Cardiac muscle cell (in vitro differentiated cells and primary cell): Measurements from ENCODE around the gene CHST11. TPM values are rescaled to one million over a fixed set of nuclear protein-coding genes. Genes with fewer than 3 reads are reported as not detected.

ENCODE experiments used
- DNase-seq, 2 donors: peaks; one replicate each; pipeline versions ENCODE4 v3.0.0 to v3.0.0-alpha.2; 2010 to 2017; ENCODE audit warnings: low read depth in 1 of 2, low spot score in 1 of 2
- H3K27ac ChIP-seq: fragments of 200-600 bp; sonication (generic); 2 replicates; pipeline ENCODE4 v1.5.1; 2016
- H3K27me3 ChIP-seq: fragments of 200-600 bp; sonication (generic); 2 replicates; pipeline ENCODE4 v1.6.0; 2016; ENCODE audit warnings: control low read depth
- H3K36me3 ChIP-seq: fragments of 200-600 bp; sonication (generic); 2 replicates; pipeline ENCODE4 v1.5.1; 2016; ENCODE audit warnings: control low read depth
- H3K4me1 ChIP-seq: fragments of 200-600 bp; sonication (generic); 2 replicates; pipeline ENCODE4 v1.8.1; 2017; ENCODE audit warnings: low read depth, mild to moderate bottlenecking, mixed run types
- H3K4me3 ChIP-seq: fragments of 200-600 bp; sonication (generic); 2 replicates; pipeline ENCODE4 v1.5.1; 2016; ENCODE audit warnings: mild to moderate bottlenecking
- H3K9me3 ChIP-seq: fragments of 200-600 bp; sonication (generic); 2 replicates; pipeline ENCODE4 v1.5.1; 2017; ENCODE audit warnings: low read depth, mild to moderate bottlenecking, control low read depth
- CTCF ChIP-seq: IDR thresholded peaks from 2 replicates; pipeline ENCODE4 v1.5.1; 2012; ENCODE audit warnings: low read depth, mild to moderate bottlenecking, low read length
- polyA plus RNA-seq: library from polyadenylated mRNA; unstranded; fragments of >200 nt; fragmentation: Nextera tagmentation; extraction: Ambion mirVana; gene quantifications from 2 replicates; pipeline ENCODE4 v1.2.1, GENCODE V29; 2016
- total RNA-seq: library from RNA; depleted of rRNA; stranded (reverse); fragments of >200 nt; gene quantifications from 2 replicates; pipeline ENCODE4 v1.2.3, GENCODE V29; 2016

Gene CHST11
- total and polyA plus RNA-seq, 2 experiments from 2014 or later: 24.2 to 39.8 TPM

- H3K27ac ChIP-seq: no peak overlapping the region
- no peak overlapping the region for H3K4me3 ChIP-seq
- no peaks in the 10 kb centered on the region for H3K27me3 ChIP-seq
- no peaks in the 10 kb centered on the region for H3K9me3 ChIP-seq
- H3K36me3 ChIP-seq: no peaks in the 10 kb centered on the region
- DNase-seq: no peak
- peak; percentile 13 for TF ChIP-seq CTCF
- peaks cover 6% of the 10 kb centered on the region for H3K4me1 ChIP-seq
These were observed 223.3 kb downstream of the CHST11 start for GRCh38 chr12:104680070-104680469.

GRCh38 chr12:104680491-104680890 lies 223.7 kb downstream of the CHST11 start:
- H3K9me3 ChIP-seq: no peaks in the 10 kb centered on the region
- no peak for DNase-seq
- no peaks in the 10 kb centered on the region for H3K27me3 ChIP-seq
- H3K4me3 ChIP-seq: no peak overlapping the region
- peaks cover 6% of the 10 kb centered on the region for H3K4me1 ChIP-seq
- no peak overlapping the region for H3K27ac ChIP-seq
- TF ChIP-seq CTCF: no peak
- H3K36me3 ChIP-seq: no peaks in the 10 kb centered on the region

- no peak for DNase-seq
- Histone ChIP-seq H3K4me1 (peaks cover 6% of the 10 kb centered on the region), H3K4me3 (no peak overlapping the region), H3K27me3 (no peaks in the 10 kb centered on the region), H3K9me3 (no peaks in the 10 kb centered on the region), H3K27ac (no peak overlapping the region), H3K36me3 (no peaks in the 10 kb centered on the region)
- TF ChIP-seq CTCF: no peak
These were observed 224.4 kb downstream of the CHST11 start for GRCh38 chr12:104681012-104681690.

- no peak overlapping the region for H3K27ac ChIP-seq
- H3K4me3 ChIP-seq: no peak overlapping the region
- TF ChIP-seq CTCF: no peak
- no peaks in the 10 kb centered on the region for H3K27me3 ChIP-seq
- no peaks in the 10 kb centered on the region for H3K4me1 ChIP-seq
- no peak for DNase-seq
- no peaks in the 10 kb centered on the region for H3K36me3 ChIP-seq
- H3K9me3 ChIP-seq: no peaks in the 10 kb centered on the region
These were observed 226.1 kb downstream of the CHST11 start for GRCh38 chr12:104682790-104683279.

GRCh38 chr12:104683831-104684503 lies 227.2 kb downstream of the CHST11 start:
- Histone ChIP-seq H3K36me3 (no peaks in the 10 kb centered on the region), H3K4me1 (no peaks in the 10 kb centered on the region), H3K27ac (no peak overlapping the region), H3K27me3 (no peaks in the 10 kb centered on the region), H3K4me3 (no peak overlapping the region), H3K9me3 (no peaks in the 10 kb centered on the region)
- DNase-seq: no peak
- no peak for TF ChIP-seq CTCF
